HG02938 (cell line): ENCODE measurements around the gene IRF9.

Experiments
- ATAC-seq: cut with Tn5 transposase; IDR thresholded peaks from one replicate; pipeline ENCODE4 v1.9.1; 2021; ENCODE audit warnings: mild to moderate bottlenecking, moderate library complexity; ENCODE audit not compliant: unreplicated experiment

Gene IRF9

DNA sequence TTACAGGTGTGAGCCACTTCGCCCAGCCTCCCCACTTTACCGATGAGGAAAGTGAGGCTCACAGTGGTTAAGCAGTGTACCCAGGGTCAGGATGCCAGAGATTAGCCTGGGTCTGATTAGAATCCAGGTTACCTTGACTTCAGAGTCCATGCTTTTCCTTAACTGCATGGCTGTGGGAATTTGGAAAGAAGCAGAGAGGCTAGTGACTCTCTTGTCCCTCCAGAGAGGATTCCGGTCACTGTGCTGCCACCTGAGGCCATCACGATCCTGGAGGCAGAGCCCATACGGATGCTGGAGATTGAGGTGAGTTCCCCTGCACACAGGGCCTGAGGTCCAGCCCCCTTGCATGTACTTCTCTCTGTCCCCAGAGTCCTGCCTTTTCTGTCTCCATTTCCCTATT lies 15.5 kb downstream of the IRF9 start:
- no peak for ATAC-seq

DNA sequence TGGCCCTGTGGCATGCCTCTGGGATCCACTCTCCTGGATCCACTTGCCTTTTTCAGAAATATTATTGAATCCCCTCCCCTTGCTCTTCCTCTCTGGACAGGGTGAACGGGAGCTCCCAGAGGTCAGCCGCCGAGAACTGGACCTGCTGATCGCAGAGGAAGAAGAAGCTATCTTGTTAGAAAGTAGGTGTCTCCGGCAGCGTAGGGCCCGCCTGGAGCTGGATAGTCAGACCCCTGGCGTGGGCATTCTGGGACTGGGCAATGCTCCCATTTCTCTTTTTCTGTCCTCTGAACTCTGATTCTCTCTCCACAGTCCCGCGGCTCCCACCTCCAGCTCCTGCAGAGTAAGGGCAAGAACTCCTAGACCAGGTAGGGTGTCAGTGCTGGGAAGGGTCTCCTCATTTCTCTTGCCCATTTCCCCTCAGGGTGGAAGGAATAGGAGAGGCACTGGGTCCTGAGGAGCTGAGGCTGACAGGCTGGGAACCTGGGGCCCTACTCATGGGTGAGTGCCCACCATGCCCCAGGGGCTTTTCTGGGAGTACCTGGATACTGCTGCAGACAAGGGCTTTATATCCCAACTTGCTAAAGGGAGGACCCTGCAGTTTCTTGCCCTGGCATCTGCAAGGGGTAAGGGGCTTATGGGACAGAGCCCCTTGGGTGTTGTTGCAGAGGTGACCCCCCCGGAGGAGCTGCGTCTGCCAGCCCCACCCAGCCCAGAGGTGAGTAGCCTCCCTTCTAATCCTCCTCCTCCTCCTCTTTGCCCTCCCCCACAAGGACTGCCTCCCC lies 16.2 kb downstream of the IRF9 start:
- ATAC-seq = no peak

DNA sequence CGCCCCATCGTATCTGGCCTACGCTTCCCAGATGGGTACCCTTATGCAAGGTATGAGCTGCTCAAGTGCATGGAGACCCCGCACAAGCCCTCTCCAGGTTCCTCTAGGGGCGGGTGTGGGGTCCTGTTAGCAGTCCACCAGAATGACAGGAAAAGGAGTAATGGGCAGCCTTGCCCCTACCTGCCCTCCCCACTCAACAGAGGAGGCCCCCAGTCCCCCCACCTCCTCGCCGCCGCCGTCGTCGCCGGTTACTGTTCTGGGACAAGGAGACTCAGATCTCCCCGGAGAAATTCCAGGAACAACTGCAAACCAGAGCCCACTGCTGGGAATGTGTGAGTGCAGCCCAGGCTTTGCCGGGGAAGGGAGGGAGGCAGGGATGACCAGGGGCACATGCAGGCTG lies 16.8 kb downstream of the IRF9 start:
- no peak for ATAC-seq

DNA sequence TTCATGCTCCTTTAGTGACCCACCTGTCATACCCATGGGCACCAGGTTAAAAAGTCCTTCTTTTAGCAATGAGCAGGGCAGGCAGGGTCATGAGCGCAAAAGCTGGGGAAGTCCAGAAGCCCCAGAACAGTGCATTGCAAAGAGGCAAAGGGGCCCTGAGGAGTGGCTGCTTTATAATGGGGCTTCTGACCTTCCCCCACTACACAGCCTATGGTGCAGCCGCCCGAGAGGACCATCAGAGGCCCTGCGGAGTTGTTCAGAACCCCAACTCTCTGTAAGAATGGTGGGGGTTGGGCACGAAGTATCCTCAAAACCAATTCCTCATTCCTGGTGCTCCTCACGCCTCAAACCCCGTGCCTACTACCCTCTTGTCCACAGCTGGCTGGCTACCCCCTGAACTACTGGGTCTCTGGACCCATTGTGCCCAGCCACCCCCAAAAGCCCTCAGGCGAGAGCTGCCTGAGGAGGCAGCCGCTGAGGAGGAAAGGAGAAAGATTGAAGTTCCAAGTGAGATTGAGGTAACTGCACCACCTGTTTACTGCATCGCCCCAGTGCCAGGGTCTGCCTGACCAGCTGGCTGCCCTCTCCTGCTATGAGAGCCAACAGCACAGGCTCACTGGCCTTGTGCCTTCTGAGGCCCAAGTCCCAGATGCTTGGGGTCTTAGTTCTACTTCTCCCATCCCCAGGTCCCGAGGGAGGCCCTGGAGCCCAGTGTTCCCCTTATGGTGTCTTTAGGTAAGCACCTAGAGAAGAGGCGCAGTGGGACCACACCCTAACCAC lies 17.5 kb downstream of the IRF9 start:
- ATAC-seq = no peak

DNA sequence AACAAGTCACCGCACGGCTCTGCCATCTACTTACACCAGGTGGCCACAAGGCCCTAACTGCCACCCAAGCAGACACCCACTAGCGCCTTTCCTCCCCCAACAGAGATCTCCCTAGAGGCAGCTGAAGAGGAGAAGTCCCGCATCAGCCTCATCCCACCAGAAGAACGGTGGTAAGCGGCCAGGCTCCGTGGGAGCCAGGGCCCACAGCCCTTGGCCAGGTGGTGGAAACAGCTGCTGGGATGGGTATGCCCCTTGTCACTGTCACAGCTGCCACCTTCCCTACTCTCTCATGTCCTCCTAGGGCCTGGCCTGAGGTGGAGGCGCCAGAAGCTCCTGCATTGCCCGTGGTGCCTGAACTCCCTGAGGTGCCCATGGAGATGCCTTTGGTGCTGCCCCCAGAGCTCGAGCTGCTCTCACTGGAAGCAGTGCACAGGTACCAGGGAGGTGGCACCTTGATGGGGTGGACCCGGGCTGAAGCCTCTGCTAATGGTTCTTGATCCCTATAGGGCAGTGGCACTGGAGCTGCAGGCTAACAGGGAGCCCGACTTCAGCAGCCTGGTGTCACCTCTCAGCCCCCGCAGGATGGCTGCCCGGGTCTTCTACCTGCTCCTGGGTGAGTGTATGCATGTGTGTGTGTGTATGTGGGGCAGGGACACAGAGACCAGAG lies 18.4 kb downstream of the IRF9 start:
- ATAC-seq = no peak

DNA sequence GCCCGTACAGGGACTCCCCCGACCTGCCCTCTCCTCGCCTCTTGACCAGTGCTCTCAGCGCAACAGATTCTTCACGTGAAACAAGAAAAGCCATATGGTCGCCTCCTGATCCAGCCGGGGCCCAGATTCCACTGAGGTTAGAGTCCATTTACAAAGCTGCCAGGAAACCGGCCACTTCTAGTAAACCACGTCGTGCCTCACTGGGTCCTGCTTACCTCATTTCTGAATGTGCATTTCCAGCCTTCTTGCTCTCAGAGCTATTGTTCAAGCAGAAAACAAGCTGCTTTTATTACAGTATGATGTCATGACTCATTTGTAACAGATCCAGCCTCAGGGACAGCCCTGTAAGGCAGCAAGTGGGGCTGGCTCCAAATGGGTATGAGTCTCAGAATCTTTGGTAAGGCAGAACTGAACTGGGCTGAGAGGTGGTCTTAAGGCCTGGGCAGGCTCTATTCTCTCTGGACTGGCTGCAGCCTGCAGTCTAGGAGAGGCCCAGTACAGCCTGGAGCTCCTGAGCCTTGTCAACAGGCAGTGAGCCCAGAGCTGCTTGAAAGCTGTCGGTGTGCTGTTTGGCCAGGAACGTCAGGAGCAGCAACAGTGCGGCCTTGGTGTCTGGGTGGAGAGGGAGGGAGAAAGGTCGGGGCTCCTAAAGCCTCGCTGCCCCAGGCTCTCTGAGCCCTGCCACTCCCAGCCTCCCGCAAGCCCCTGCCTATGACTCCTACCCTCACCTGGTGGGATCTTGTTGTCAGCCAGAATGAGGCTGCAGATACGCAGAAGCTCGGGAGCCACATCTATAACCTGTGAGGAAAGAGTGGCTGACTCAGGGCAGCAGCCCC lies 19.1 kb downstream of the IRF9 start:
- no peak for ATAC-seq

DNA sequence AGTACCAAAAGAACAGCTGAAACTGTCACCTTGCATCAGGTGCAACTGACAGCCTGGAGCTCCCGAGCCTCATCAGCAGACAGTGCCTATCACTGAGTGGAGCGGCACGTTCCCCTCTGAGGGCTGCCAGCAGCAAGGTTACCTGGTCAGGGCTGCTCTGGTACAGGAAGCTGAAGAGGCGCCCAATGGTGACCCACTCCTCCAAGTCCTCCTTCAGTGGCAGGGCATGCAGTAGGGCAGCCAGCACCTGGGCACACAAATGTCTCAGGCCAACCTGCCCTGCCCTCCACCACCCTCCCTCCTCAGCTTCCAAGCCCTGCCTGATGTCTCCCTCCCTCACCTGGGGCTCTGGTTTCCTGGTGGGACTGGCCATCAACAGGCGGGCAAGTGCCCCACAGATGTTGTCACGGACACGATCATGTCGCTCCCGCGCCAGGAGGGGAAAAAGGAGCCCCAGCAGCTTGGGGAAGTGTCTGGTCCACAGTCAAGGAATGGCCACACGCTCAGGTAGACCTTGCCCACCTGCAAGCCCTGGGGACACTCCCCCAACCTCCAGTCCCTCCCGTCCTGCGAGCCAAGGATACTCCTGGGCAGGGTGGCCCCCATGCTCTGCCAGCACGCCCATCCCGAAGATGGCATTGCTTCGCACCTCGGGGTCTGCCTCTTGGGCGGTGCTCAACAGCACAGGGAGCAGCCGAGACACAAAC lies 20.5 kb downstream of the IRF9 start:
- no peak for ATAC-seq

DNA sequence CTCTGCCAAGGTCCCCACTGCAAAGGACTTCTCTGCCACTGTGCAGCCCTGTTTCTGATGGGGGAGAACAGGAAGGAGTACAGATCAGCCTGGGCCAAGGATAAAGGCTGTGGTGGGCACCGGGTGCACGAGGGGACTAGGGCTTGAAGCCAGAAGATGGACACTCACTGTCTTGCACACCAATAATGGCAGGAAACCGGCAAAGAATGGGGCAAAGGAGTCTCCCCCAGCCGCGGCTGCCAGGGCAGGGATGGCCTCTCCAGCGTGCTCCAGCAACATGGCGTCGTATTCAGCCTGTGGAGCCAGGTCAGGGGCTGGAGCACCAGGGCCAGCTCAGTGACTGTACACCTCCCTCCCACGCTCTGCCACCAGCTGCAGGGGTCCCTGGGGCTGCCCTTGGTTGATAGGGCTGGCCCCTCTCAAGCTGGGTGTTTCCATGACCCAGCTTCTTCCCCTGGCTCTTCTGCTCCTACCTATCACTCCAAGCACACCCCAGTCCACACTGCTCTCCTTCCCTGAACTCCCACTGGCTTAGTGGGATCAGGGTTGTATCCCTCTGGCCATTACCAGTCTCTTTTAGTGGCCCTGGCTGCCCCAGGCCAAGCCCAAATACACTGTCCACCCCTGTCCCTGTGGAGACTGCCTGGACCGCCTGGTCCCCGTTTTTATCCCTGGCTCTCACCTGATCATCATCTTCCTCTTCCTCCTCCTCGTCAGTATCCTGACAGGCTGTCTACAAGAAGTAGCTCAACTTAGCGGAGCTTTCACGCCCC lies 21.2 kb downstream of the IRF9 start:
- no peak for ATAC-seq

DNA sequence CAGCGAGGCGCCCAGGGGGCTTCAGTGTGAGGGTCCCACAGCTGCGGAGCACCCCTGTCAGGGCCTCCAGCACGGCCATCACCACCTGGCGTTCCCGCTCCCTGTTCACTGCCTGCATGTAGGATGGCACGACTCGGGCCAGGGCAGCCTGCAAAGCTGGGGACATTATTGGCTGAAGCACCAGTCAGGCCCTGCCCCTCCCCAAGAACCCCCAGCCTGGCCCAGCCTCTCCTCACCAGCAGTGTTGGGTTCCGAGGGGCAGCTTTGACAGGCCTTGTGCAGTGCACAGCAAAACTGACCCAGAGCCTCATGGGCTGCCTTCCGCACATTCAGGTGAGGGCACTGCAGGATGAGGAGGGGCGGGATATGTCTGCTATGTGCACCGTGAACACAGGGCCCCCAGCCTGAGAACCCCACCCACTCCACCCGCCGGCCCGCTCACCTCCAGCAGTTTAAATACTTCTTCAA lies 22.0 kb downstream of the IRF9 start:
- no peak for ATAC-seq

DNA sequence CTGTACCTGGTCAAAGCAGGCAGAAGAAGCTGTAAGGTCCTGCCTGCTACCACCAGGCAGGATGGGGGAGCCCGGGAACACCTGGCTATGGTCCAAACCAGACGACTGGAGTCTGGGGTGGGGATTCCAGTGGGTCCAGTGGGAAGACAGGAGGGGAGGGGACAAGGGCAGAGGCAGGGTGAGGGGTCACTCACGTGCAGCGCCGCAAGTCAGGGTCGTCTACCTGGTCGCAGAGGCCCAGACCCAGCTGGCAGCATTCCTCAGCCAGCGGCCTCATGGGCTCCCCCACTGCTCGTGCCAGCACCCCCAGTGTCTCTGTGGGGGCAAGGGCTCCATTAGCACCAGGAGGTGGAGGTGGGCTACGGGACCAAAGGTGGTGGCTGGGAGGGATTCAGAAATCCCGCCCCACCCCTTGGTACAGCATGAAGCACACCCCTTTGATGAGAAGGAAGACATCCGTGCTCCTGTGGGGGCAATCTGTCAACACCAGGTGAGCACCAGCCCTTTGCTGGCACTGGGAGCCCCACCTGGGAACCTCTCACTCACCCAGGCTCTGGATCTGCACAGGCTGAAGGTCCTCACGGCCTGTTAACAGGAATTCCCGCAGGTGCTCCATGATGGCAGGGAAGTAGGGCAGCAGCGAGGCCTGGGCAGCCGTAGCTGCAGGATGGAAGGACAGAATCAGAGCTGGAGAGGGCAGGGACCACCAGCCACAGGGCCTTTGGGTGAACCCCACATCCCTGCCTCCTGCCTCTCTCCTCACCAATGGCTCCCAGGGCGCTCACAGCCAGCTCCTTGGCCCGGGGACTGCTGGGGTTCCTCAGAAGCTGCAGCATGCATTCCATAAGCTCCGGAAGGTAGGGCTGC lies 23.3 kb downstream of the IRF9 start:
- ATAC-seq = no peak

DNA sequence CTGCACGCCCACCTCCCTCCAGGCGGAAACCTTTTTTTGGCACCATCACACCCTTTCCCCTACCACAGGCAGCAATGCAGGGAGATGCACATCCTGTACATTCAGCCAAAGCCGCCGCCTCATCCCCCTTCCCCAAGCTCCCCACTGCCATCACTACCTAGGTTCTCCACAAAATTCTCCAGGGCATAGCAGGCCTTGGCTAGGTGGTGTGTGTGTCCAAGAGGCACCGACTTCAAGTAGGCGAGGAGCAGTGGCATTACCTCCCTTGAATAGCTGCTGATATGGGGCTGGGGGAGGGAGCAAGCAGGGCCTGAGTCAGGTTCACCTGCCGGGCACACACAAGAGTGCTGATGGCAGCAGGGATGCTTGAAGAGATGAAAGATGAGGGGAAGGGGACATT lies 24.0 kb downstream of the IRF9 start:
- ATAC-seq = no peak

DNA sequence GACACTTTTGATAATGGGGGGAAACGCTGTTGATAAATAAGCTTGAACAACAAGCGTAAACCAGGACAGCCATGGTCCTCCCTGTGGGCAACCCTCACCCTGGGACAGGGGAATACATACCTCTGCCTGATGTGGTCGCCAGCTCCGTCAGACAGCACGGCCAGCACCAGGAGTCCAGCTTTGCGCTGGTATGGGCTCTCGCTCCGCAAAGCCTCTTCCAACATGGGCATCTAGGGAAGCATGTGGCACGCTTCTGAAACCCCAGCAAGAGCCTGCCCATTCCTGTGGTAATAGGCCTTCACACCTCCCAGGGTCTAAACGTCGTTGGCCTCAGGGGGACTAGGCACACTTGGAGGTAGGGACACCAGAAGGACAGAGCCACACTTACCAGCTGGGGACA lies 24.7 kb downstream of the IRF9 start:
- no peak for ATAC-seq

DNA sequence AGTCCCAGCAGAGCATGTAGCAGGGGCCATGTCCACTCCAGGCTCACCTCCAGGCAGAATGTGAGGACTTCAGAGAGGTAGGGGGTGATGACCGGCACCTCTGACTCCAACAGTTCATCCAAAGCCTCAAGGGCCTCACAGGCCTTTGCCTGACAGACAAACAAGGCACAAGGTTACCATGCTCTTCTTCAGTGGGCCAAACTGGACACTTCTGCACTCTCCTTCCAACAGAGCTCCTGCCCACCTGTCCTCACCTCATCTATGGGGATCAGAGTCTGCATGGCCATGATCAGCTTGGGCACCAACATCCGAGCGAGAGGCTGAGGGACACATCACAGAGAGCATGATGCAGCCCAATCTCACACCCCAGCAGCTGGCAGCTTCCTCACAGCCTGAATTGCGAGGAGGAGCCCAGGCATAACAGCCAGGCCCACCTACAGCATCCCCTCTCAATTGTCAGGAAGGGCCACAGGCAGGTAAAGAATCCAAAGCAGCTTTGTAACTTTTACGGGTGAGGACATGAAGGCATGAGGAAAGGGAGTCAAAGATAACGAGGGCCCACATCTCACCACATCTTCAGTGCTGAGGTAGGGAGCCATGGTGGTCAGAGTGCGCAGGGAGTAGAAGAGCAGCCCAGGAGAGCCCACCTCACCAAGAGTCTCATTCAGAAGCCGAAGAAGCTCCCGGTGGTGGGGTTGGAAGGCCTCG lies 25.9 kb downstream of the IRF9 start:
- ATAC-seq = no peak

DNA sequence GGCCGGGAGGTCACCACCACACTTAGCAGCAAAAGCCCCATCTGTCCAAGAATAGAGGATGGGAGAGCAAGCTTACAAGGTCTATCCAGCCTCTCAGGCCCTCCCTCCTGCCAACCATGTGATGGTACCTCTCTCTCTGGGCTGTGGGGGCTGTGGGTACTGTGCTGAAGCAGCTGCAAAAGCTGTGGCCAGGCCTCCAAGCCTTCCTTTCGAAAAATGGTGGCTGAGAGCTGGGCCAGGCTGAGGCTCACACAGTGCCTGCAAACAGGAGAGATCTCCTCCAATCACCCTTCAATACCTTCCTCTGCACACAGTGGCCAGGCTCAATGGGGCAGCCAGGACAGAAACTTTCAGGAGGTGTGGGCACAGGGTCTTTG lies 26.5 kb downstream of the IRF9 start:
- no peak for ATAC-seq

DNA sequence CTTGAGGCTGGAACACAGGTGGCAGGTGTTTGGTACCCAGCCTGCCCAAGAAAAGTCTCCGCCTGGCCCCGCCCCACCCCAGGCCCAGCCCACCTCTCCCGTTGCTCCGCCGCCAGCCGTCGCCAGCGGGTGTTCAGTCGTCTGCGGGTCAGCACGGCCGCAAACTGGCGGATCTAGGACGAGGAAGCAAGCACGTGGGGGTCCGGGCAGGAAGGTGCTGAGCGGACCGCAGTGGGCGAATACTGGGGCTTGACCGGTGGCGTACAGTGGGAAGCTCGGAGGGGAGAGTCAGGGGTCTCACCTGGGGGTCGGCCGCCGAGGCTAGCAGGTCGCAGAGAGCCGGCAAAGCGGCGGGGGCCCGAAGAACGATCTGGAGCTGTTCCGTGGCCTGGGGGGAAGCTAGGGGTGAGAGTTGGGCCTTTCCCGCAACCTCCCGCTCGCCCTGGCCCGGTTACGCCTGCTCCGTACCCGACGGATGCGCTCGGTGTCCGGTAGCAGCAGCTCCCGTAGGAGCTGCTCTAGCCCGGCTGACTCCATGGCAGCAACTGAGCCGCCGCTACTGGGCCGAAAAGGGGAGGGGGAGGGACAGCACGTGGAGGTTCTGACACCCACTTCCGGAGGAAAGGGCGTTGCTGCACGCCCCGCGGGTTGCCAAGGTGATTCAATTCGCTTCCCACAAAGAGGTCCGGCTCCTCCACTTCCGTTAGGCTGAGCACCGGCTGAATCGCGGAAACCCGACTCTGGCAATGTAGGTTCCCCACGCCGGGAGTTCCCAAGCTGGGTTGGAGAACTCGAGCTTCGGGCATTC lies 27.4 kb downstream of the IRF9 start, which contains the start of gene IPO4:
TSS of gene IPO4 (minus strand) at position 566 of the 808 bp plus-strand sequence. CDS start at position 537, 29 bp downstream.
- ATAC-seq = peak; percentile 86

DNA sequence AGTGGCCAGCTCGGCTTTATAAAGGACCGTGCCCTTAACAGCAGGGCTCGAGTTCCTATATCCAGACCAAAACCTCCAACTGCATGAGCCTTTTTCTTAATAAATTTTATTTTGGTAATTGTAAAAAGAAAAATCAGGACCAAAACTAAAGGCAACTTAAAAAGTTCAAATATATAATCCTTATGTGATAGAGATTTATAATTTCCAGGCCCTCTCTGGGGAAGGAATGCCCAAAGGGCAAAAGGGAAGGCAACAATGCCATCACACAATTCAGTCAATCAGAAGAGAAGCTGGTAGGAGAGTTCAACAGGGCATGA lies 28.0 kb downstream of the IRF9 start:
- ATAC-seq = no peak

DNA sequence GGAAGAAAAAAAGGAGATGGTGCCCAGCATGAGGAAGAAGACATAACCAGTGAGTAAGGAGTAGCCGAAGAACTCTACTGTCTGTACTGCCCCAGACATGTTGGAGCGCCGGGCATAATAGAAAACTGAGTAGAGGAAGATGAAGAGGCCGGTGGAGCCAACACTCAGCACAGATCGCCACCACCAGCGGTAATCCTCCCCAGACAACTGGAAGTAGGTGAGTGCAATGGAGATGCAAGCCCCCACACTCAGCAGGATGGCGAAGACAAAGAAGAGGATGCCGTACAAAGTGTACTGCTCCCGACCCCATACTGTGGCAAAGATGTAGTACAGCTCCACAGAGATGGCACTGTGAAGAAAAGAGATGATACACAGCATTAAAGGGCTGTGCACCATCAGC lies 28.4 kb downstream of the IRF9 start:
- no peak for ATAC-seq
